ENCODE results near the gene PLIN4.
"Not testable (repeated sequence)": the region's sequence is repeated elsewhere in the genome, so short reads cannot be mapped to it uniquely, and the experiment has no call there.

Gene PLIN4

GRCh38 chr19:4518345-4519171, at the start of gene PLIN4:
PLIN4 (minus strand) TSS chr19:4518486; CDS start chr19:4518272, 214 bp downstream.
- no peak for DNase-seq (ENCODE audit: low read depth in 2 of 2)

- DNase-seq (ENCODE audit: low read depth in 2 of 2): peak; percentile 50 to 53
These were observed 49.3 kb upstream of the PLIN4 start for GRCh38 chr19:4567584-4568071.

- DNase-seq (ENCODE audit: low read depth in 2 of 2): no peak
These were observed 48.2 kb upstream of the PLIN4 start for GRCh38 chr19:4566402-4567051.

GRCh38 chr19:4563562-4563961, 45.3 kb upstream of the PLIN4 start:
- not testable (repeated sequence) for DNase-seq (ENCODE audit: low read depth in 2 of 2)

GRCh38 chr19:4562085-4562484, 43.8 kb upstream of the PLIN4 start:
- not testable (repeated sequence) for DNase-seq (ENCODE audit: low read depth in 2 of 2)

GRCh38 chr19:4559569-4559968, 41.3 kb upstream of the PLIN4 start, which contains the start of gene SEMA6B:
SEMA6B (minus strand) TSS chr19:4559684; CDS start chr19:4558457, 1,227 bp downstream.
- DNase-seq (ENCODE audit: low read depth in 2 of 2): no peak

- peak; percentile 15 to 38 for DNase-seq (ENCODE audit: low read depth in 2 of 2)
These were observed 40.0 kb upstream of the PLIN4 start for GRCh38 chr19:4557971-4558941.

GRCh38 chr19:4557144-4557970, 39.1 kb upstream of the PLIN4 start:
- DNase-seq (ENCODE audit: low read depth in 2 of 2): peak in 1 of 2 donors; percentile 13

- peak in 1 of 2 donors; percentile 20 for DNase-seq (ENCODE audit: low read depth in 2 of 2)
These were observed 38.4 kb upstream of the PLIN4 start for GRCh38 chr19:4556597-4557127.

GRCh38 chr19:4555657-4556561, 37.6 kb upstream of the PLIN4 start:
- DNase-seq (ENCODE audit: low read depth in 2 of 2): no peak

GRCh38 chr19:4554717-4555116, 36.4 kb upstream of the PLIN4 start:
- DNase-seq (ENCODE audit: low read depth in 2 of 2): no peak

- DNase-seq (ENCODE audit: low read depth in 2 of 2): no peak
These were observed 35.5 kb upstream of the PLIN4 start for GRCh38 chr19:4553775-4554174.

GRCh38 chr19:4553092-4553695, 34.9 kb upstream of the PLIN4 start:
- DNase-seq (ENCODE audit: low read depth in 2 of 2): no peak

GRCh38 chr19:4552525-4552819, 34.2 kb upstream of the PLIN4 start:
- no peak for DNase-seq (ENCODE audit: low read depth in 2 of 2)

GRCh38 chr19:4550479-4551050, 32.3 kb upstream of the PLIN4 start:
- no peak for DNase-seq (ENCODE audit: low read depth in 2 of 2)

- DNase-seq (ENCODE audit: low read depth in 2 of 2): no peak
These were observed 31.7 kb upstream of the PLIN4 start for GRCh38 chr19:4550018-4550417.

- DNase-seq (ENCODE audit: low read depth in 2 of 2): no peak
These were observed 29.9 kb upstream of the PLIN4 start for GRCh38 chr19:4548238-4548584.

GRCh38 chr19:4547303-4548237, 29.3 kb upstream of the PLIN4 start:
- no peak for DNase-seq (ENCODE audit: low read depth in 2 of 2)
